Prostate gland (tissue), 2 donors: Measurements from ENCODE around the gene SLX4. TPM values are rescaled to one million over a fixed set of nuclear protein-coding genes. Genes with fewer than 3 reads are reported as not detected.
A peak's percentile ranks its signal among the peaks of the same experiment; 100 is the strongest.

ENCODE experiments used
- DNase-seq: peaks from one replicate; pipeline ENCODE4 v3.0.0-alpha.2; 2019; ENCODE audit warnings: low spot score
- H3K27ac ChIP-seq, 2 donors: fragments of 200-600 bp; sonication (generic); 2 replicates each; pipeline ENCODE4 v1.5.1; 2017 to 2019
- H3K27me3 ChIP-seq: fragments of 200-600 bp; sonication (generic); replicated peaks from 2 replicates; pipeline ENCODE4 v1.5.1; 2019; ENCODE audit not compliant: insufficient read depth
- H3K36me3 ChIP-seq, 2 donors: fragments of 200-600 bp; sonication (generic); 1 replicate in 1 of 2; 2 replicates in 1 of 2; pipeline versions ENCODE4 v1.5.1 to v1.8.1; 2017 to 2019
- H3K4me1 ChIP-seq: fragments of 200-600 bp; sonication (generic); replicated peaks from 2 replicates; pipeline ENCODE4 v1.5.1; 2019
- H3K4me3 ChIP-seq, 2 donors: fragments of 200-600 bp; sonication (generic); 2 replicates each; pipeline ENCODE4 v1.5.1; 2017 to 2019
- H3K9me3 ChIP-seq: fragments of 200-600 bp; sonication (generic); 2 replicates; pipeline ENCODE4 v1.5.1; 2017
- POLR2A ChIP-seq: fragments of 450-650 bp; IDR thresholded peaks from one replicate; pipeline ENCODE4 v1.6.1; 2016; ENCODE audit warnings: antibody characterized with exemption, mild to moderate bottlenecking
- POLR2AphosphoS5 ChIP-seq: sonication (generic); formaldehyde crosslinking; IDR thresholded peaks from one replicate; pipeline ENCODE4 v1.6.1; 2017; ENCODE audit warnings: antibody characterized with exemption
- WGBS: methylation state at CpG from one replicate; pipeline ENCODE4 v1.1.5; 2018; 5-methylcytosine and 5-hydroxymethylcytosine counted together
- intact Hi-C: fragments of 100-400 bp; cut with DNase I; formaldehyde crosslinking; loops from one replicate; pipeline ENCODE4 v1.14.2; 2022
- total RNA-seq, 2 donors: library from RNA; depleted of rRNA; stranded (reverse); fragments of >200 nt; gene quantifications; one replicate each; pipeline ENCODE4 v1.1.0, GENCODE V29; 2016
- TF ChIP-seq, protein P1 (sequence below), 4 experiments: fragments of 200-600 bp in 2 of 4; fragments of 450-650 bp in 2 of 4; sonication (generic) in 2 of 4; IDR thresholded peaks; 1 replicate in 3 of 4; 2 replicates in 1 of 4; pipeline ENCODE4 v1.5.1; 2016 to 2019; ENCODE audit warnings: antibody characterized with exemption in 4 of 4, mild to moderate bottlenecking in 2 of 4, moderate library complexity in 2 of 4

SLX4 gene
- total RNA-seq, 2 donors from 2014 or later: 4.9 to 14.7 TPM

DNA sequence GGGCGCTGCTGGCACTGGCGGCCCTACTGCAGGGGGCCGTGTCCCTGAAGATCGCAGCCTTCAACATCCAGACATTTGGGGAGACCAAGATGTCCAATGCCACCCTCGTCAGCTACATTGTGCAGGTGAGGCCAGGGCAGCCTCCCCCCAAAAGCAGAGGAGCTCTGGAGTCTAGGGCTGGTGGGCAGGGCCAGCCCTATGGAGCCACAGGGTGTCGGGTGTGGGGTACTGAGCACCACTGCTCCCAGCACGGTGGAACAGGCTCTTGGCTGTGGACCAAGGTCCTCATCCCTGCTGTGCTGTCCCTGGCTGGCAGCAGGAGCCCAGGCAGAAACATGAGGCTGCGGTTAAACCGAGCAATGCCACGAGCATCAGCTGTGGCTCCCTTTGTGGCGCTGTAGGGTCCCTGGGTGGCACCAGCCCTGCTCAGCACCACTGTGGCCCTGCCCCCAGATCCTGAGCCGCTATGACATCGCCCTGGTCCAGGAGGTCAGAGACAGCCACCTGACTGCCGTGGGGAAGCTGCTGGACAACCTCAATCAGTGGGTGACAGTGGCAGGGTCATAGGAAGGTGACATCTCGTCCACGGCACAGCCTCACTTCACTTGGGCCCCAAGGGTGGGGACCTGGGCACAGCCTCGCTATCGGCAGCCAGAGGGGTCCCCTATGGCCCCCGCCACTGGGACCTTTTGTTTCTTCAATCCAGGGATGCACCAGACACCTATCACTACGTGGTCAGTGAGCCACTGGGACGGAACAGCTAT, 44.2 kb upstream of the SLX4 start:
- intact Hi-C loops: no loop called here
- DNase-seq: no peak
- Histone ChIP-seq H3K4me3 (no peak overlapping the region), H3K9me3 (no peaks in the 10 kb centered on the region), H3K27ac (no peak overlapping the region), H3K27me3 (no peaks in the 10 kb centered on the region), H3K4me1 (no peaks in the 10 kb centered on the region), H3K36me3 (peaks cover 3 to 26% of the 10 kb centered on the region in 2 donors)
- 86% methylated on average over 21 of the region's 21 CpGs for WGBS
- TF ChIP-seq, protein P1, sequence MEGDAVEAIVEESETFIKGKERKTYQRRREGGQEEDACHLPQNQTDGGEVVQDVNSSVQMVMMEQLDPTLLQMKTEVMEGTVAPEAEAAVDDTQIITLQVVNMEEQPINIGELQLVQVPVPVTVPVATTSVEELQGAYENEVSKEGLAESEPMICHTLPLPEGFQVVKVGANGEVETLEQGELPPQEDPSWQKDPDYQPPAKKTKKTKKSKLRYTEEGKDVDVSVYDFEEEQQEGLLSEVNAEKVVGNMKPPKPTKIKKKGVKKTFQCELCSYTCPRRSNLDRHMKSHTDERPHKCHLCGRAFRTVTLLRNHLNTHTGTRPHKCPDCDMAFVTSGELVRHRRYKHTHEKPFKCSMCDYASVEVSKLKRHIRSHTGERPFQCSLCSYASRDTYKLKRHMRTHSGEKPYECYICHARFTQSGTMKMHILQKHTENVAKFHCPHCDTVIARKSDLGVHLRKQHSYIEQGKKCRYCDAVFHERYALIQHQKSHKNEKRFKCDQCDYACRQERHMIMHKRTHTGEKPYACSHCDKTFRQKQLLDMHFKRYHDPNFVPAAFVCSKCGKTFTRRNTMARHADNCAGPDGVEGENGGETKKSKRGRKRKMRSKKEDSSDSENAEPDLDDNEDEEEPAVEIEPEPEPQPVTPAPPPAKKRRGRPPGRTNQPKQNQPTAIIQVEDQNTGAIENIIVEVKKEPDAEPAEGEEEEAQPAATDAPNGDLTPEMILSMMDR (IDR thresholded peaks at IDR 0.05): no peak
- no peak for TF ChIP-seq POLR2A
- no peak for TF ChIP-seq POLR2AphosphoS5

DNA sequence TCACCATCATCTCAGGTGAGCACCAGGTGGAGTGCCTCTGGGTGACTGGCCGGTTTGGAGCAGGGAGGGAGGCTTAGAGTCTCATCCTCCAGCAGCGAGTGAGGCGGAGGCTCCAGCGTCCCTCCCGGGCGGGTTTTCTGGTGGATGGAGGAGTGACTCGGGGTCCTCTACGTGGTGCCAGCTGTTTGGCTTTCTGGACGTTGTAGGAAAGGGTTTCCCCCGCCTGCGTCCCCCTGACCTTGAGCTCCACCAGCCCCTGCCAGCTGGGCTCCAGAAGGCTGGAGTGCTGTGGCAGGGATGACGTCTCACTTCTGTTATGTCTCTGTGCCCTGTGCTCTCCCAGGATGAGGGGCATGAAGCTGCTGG, 43.6 kb upstream of the SLX4 start:
- Histone ChIP-seq H3K27ac (no peak overlapping the region), H3K36me3 (peaks cover 3 to 26% of the 10 kb centered on the region in 2 donors), H3K4me3 (no peak overlapping the region), H3K9me3 (no peaks in the 10 kb centered on the region), H3K27me3 (no peaks in the 10 kb centered on the region), H3K4me1 (no peaks in the 10 kb centered on the region)
- no peak for TF ChIP-seq POLR2AphosphoS5
- no peak for TF ChIP-seq POLR2A
- TF ChIP-seq, protein P1 (IDR thresholded peaks at IDR 0.05): no peak
- intact Hi-C loops: no loop called here
- WGBS: 85% methylated on average over 12 of the region's 12 CpGs
- DNase-seq: no peak

DNA sequence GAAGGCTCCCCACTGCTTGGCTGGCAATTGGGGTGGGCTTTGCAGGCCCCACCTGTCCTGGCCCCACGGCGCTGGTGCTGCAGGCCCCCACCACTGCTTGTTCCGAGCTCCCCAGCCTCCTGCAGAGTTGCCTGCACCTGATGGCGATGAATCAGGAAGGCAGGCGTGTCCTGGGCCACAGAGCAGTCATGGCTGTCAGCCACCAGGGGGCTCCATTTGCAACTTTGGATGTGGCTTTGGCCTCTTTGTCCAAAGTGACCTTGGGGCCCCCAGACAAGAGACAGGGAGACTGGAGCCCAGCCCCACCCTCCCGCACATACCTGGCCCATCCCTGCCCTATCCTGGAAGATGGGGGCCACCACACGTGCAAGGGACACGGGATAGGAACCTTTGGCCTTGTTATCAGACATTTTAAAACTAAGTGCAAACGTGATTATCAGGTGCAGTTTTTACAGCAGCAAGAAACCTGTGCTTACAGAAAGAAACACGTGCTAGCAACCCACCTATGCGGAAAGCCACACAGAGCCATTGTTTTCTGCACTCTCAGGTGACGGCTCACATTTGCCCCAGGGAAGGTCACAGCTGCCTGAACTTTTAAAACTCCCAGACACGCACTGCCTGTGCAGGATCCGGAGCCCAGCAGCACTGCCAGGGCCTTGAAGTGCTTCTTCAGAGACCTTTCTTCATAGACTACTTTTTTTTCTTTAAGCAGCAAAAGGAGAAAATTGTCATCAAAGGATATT, 43.0 kb upstream of the SLX4 start, which contains the start of gene DNASE1:
DNASE1 (plus strand) TSS at position 443 of the 743 bp plus-strand sequence. CDS start 683 bp downstream, outside the sequence.
- intact Hi-C loops: no loop called here
- no peak for DNase-seq

DNA sequence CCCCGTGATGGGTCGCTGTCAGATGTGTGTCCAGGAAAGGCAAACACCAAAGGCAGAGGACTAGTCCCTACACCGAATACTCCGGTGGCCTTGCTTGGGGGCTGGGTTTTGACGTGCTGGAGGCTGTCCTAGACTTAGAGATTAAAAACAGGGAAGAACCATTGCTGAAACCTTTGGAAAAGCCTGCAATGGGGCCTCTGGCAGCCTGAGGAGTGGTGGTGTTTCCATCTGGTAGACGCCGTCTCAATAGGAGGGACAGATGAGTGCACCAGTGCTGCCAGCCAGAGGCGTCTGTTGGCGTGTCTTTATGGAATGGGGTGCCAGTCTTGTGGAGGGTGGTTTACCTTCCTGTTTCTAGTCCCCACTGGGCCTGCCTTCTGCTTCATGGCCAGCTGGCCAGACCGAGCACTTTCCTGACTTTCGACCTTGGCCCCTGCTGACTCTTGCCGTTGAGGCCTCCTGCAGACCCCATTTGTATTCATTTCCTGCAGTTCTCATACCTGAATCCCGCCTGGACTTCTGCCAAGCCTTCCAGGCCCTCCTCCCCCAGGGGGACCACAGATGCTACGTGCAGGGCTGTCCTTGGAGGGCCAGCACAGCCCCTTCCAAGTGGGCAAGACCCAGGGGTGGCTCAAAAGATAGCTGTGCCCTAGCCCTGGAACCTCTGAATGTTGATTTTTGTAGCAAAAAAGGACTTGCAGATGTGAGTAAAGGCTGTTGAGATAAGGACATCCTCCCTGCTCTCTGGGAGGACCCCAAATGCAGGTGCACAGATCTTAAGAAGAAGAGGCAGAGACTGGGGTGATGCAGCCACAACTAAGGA, 41.2 kb upstream of the SLX4 start:
- WGBS: 85% methylated on average over 14 of the region's 14 CpGs
- Histone ChIP-seq H3K9me3 (no peaks in the 10 kb centered on the region), H3K27me3 (no peaks in the 10 kb centered on the region), H3K4me1 (no peaks in the 10 kb centered on the region), H3K27ac (no peak overlapping the region), H3K36me3 (peaks cover 3 to 23% of the 10 kb centered on the region in 2 donors), H3K4me3 (no peak overlapping the region)
- intact Hi-C loops: no loop called here
- DNase-seq: no peak
- no peak for TF ChIP-seq POLR2AphosphoS5
- no peak for TF ChIP-seq POLR2A
- TF ChIP-seq, protein P1 (IDR thresholded peaks at IDR 0.05): no peak

More for the DNA sequence above, 43.0 kb upstream of the SLX4 start, which contains the start of gene DNASE1:
- Histone ChIP-seq H3K4me1 (no peaks in the 10 kb centered on the region), H3K36me3 (peaks cover 3 to 26% of the 10 kb centered on the region in 2 donors), H3K27me3 (no peaks in the 10 kb centered on the region), H3K4me3 (no peak within 1 kb of the TSS), H3K9me3 (no peaks in the 10 kb centered on the region), H3K27ac (no peak within 1 kb of the TSS)
- TF ChIP-seq, protein P1 (IDR thresholded peaks at IDR 0.05): peak in 3 of 4 experiments; percentile 37 to 52 (median 44)
- TF ChIP-seq POLR2A (no peak), POLR2AphosphoS5 (no peak)
- WGBS: 68% methylated on average over 14 of the region's 14 CpGs
